IPS-NIHi7 (cell line): Measurements from ENCODE around the gene GRID1.
A peak's percentile ranks its signal among the peaks of the same experiment; 100 is the strongest.

Experiments
- DNase-seq: peaks from one replicate; pipeline ENCODE4 v3.0.0; 2012; ENCODE audit warnings: mixed read lengths; ENCODE audit errors: extremely low spot score

The GRID1 gene

DNA sequence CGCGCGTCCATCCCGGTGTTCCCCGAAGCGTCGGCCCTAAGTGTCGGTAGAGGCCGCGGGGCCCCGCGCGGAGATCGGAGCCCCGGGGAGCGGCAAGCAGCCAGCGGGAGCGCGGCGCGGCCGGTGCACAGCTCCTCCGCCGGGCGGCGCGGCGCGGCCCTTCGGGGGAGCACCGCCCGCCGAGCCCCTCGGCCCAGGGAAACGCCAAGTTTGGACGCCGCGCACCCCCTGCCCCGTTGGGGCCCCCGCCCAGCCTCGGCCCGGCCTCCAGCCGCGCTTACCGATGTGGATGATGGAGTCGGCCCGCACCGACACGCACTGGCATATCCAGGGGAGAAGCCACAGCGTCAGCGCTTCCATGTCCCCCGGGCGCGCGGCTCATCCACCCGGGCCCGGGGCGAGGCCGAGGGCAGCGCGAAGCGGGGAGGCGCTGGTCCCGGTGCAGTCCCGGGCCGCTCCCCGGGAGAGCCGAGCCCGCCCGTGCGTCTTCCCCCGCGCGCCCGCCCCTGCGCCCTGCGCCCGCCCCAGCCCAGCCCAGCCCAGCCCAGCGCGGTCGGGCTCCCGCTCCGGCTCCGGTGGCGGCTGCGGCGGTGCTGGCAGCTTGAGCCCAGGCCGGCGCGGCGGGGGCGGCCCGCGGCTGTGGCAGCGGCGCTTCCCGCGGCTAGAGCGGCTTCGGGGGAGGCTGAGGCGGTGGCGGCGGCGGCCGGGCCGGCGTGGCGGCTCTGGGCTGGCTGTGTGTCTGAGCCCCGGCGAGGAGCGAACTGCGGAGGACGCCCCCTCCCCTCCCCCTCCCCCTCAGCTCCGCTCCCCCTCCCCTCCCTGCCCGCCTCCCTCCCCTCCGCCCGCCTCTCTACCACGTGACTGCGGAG, at the start of gene GRID1:
Gene GRID1, minus strand, starts transcription at position 763 of the 869 bp plus-strand sequence.
- DNase-seq = peak; percentile 80

DNA sequence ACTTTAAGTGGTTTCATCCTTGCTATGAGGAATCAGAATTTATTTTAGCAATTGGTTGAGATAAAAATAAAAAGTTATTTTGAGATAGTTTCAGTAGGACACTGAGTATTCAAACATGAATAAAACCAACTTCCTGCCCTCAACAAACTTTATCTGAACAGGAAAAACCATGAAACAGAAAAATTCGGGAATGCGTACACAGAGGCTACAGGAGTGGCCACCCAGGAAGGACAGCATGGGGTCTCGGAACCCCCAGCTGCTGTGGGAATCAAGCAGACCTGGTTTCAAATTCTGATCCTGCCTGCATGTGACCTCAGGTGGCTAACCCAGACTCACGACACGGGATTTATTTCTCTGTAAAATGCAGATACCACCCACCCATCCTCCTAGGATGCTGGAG, 49.0 kb upstream of the GRID1 start:
- DNase-seq = no peak

DNA sequence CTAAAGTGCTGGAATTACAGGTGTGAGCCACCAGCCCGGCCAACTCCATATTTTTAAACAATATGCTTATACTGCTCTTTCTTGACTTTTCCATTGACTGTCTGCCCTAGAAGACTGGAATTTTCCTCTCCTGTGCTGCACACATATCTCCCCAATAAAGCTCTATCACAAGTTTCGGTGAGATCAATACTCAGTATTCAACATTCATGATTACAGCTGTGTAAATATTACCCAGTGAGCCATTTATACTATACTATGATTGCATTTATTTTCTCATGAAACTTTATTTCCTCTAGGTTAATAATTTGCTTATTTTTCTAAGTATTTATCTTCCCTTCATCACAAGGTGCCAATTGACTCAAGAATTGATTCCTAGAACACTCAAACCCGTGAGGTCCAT, 48.5 kb upstream of the GRID1 start:
- DNase-seq = no peak

DNA sequence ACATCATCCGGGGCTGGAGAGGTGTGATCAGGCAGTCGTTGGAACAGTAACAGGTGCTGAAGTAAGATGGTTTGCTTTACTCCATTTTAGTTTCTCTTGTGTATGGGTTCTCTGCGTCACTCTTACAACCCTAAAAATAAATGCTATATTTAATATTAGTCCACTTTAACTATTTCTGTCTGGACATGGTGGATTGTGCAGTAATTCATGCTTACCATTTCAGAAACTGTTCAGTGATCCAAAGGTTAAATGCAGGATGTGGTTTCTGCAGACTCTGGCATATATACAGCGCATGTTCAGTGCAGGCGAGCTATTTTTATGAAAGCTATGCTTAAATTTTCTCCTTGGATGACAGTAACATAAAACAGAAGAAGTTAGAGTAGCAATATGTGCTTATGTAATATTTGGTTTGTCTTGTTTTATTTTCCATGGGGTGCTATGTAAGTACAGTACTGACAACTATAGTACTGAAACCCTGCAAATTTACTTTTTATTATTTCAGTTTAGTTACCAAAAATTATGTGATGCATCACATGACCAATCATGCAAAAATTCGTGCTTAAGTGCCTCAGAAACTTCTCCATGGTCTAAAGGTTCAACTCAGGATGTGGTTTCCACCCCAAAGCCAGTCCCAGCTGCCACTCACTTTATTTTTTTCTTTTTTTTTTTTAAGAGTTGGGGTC, 46.6 kb upstream of the GRID1 start:
- no peak for DNase-seq

DNA sequence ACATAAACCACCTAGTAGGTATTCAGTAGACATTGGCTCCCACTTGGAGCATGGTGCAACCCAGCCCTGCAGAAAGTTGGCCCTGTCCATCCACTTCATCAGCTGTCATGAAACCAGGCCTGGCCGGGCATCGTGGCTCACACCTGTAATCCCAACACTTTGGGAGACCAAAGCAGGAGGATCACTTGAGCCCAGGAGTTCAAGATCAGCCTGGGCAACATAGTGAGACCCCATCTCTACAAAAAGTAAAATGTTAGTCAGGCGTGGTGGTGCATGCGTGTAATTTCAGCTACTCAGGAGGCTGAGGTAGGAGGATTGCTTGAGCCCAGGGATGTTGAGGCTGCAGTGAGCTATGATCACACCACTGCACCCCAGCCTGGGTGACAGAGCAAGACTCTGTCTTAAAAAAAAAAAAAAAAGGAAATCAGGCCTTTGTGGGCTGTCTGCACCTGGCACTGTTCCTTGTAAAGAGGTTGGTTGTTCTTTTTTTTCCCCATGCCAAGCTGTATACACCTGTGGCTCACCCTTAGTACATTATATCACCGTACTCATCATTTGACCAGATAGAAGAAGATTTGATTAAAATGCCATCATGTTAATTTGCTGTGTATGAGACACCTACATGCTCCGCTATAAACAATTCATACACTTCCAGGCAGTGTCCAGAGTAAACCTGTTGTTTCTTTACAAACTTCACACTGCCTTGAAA, 45.4 kb upstream of the GRID1 start:
- no peak for DNase-seq

DNA sequence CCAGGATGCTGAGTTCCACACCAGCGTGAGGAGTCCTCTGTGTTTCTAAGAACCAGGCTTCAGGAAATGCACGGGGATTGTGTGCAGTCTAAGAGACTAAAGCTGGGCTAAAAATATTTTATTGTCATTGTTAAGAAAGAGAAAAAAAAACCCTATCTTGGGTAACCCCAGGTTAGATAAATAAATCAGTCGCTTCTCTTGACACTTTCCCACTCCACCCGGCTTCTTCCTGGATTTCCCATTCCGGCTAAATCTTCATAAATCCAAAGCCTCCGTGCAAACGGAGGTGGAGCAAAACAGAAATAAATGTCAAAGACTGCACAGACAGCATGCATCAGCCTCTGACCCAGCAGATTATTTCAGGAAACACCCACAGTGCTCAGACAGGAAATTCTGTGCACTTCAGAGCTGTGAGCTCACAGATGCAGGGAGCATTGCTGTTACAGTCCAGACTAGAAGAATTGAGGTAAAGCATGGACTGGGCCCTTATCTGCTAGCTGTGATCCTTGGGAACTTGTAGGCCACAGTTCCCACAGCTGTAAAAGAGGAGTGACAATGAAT, 44.8 kb upstream of the GRID1 start:
- no peak for DNase-seq

DNA sequence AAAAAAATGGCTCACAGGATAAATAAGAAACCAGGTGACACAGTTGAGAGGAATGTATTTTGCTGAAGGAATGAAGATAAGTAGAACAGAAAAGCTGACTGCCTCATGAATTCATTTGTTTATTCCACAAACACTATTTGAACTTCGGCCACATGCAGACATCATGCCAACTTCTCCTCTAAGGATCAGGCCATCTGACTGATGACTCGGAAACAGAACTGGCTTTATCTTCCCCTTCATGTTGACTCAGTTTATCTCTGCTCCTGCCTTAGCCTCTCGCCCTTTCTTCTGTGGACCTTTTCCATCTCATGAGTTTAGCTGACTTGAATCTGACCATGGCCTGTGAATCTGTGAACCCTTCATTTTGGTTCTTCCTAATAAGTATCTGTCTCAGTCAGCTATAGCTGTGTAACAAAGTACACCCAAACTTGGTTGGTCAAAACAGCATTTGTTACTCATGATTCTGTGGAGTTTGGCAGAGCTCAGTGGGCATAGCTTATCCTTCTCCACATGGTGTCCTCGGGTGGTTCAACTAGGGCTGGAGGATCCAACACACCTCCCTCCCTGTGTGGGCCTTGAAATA, 44.0 kb upstream of the GRID1 start:
- no peak for DNase-seq

DNA sequence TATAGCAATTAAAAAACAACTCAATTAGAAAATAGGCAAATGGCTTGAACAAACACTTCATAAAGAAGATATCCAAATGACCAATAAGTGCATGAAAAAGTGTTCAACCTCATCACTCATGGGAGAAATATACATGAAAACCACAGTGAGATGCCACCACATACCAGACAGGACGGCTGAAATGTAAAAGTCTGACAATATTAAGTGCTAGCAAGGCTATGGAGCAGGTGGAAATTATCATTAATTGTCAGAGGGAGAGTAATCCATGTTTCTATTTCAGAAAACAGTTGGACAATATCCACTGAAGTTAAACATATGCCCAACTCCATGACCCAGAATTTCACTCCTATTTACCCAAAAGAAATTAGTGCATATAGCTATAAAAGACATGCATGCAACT, 42.6 kb upstream of the GRID1 start:
- DNase-seq = no peak

DNA sequence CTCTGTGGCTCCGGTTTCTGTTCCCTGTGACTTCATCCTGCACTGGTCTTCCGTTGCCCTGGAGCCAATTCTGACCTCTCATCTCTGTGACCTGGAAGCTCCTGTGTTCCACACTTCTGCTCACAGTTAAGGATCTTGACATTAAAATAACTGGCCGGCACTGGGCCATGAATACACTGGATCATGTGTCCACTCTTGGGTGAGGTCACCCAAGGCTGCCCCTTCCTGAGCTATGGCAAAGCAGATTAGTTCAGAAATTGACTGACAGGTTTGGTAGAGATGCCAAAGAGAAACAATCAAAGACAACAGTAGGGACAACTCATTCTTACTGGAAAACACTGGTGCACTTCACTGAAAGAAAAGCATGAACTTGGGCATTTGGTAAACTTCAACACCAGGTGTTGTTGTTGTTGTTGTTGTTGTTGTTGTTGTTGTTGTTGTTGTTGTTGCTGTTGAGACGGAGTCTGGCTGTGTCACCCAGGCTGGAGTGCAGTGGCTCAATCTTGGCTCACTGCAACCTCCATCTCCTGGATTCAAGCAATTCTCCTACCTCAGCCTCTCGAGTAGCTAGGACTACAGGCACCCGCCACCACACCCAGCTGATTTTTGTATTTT, 36.7 kb upstream of the GRID1 start:
- no peak for DNase-seq

DNA sequence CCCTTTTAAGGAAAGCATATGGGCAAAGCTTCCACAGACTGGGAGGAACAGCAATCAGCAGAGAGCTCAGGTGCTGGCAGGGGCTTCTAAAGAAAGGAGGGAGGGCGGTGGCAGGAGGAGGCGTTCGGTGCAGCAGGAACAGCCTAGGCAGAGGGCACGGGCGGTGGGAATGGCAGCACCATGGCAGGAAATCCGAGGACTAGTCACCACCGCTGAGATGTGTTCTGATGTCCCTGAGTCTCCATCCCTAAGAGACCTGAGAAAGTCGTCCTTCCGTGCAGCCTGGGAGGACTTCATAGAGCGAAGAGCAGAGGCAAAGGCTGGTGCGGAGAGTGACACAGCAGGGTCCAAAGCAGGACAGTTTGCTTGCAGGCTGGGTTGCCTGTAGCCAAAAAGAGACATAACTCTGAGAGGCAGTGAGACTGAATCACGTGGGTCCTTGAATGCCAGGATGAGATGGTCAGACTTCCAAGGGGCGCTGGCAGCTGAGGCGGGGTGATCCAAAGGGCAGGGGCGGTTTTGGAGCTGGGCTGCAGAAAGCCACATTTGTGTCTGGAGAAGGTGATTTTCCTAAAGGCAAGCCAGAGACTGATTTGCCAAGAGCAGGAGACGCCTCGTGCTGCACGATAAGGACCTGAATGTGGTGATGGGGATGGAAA, 35.8 kb upstream of the GRID1 start:
- no peak for DNase-seq

DNA sequence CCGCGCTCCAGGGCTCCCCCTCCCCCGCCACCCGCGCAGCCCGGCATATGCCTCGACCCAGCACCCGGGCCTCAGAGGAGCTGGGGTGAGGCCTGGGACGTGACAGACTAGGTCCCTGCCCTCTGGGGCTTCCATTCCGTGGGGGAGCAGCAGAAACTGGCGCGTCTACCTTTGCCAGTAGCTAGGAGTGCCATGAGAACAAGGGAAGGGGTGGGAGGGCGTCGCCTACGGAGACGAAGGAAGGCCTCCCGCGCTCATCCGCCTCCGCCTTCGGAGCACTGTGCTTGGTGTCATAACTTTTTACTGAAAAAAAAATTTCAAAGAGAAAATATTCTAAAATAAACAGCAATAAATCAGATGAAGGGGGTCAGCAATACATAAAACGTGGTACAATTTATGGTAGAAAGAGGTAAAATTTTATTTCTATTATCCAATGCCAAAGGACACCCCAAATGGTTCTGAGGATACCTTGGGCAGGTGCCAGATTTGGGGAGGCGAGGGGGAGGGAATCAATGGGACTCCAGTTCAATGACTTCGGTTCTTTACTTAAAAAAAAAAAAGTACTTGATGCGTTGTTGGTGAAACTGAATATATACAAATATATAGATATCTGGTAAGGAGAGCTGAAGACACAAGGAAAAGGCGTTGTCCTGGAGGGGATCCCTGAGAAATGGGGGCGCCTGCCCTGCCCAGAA, 35.1 kb upstream of the GRID1 start:
- DNase-seq = peak; percentile 54

DNA sequence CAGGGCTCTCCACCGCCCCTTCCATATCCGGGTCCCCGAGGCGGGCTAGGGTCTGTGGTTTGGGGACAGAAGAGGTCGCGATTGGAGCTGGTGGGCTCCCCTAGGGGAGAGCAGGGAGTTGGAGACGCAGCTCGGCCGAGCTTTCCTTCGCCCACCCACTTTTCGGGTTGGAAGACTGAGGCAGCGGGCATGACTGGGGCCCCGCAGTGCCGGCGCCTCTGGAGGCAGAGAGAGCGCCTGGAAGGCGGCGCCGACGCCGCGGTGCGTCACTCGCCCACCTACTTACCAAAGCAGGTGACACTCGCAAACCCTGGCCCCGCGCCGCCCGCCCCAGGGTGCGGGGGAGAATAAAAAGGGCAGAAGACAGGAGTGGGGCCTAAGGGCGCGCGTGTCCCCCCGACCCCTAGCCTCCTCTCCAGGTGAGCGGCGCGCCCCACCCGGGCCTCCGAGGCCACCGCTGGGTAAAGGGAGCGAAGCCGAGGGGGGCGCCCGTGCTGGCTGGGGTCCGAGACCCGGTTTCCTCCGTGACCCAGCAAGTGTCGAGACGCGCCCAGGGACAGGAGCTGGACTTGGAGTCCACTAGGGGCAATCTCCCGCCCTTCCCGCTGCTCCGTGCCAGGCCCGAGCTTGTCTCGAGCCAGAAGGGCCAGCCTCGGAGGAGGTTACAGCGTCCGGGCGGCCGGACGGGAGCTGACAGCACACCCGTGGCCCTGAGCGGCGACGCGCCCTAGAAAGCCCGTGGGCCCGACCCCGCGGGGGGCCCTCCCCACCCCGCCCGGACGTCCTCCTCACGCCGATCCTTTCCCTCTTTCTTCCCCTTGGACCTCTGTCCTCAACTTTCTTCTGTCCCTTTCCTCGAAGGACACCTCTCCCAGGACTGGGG, 34.4 kb upstream of the GRID1 start:
- DNase-seq = no peak

DNA sequence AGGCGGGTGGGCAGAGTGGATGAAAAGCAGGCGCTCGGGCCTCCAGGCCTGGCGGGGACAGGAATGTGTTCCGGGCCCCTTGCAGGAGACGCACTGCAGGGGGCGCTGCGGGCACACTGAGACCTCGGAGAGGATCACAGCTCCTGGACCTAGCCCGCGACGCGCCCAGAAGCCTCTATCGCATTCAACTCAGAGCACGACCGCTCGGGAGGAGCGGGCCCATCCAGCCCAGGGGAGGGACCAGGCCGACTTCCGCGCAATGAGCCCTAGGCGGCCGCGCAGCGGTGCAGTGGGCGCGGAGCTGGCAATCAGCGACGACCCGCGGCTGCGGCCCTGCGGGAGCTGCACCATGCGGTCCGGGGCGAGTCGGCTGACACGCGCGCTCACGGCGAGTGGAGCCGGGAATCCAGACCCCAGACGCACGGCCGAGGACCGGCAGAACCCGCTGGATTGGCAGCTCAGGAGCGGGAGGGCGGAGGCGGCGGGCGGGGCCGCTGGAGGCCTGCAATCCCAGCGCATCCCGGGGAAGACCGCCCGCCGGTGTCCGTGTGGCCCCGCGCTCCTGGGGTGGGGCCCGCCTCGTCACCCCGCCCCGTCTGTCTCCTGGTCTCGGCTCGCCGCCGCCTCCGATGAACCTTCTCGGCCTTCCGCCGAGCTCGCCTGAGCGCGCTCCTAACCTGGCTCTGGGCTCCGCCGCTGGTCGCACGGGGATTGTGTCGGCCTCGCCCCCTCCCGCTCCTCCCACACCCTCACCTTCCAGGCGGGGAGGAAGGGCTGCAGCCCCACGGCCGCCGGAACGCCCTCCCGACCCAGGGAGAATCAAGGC, 33.5 kb upstream of the GRID1 start:
- peak; percentile 94 for DNase-seq

DNA sequence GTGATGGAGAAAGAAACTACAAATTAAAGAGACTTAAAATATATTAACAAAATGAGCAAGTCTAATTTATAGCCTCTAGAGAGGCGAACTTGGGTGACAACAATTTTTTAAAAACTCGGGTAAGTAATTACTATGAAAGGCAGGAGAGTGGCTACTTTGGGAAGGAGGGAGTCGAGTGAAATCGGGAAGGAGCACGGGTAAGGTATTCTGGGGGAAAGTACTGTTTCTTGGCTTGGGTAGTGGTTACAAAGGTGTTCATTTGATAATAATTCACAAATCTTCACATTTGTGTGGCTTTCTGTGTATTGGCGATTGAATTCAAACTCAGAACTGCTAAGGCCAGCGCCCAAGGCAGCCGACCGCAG, 32.9 kb upstream of the GRID1 start:
- DNase-seq = no peak

DNA sequence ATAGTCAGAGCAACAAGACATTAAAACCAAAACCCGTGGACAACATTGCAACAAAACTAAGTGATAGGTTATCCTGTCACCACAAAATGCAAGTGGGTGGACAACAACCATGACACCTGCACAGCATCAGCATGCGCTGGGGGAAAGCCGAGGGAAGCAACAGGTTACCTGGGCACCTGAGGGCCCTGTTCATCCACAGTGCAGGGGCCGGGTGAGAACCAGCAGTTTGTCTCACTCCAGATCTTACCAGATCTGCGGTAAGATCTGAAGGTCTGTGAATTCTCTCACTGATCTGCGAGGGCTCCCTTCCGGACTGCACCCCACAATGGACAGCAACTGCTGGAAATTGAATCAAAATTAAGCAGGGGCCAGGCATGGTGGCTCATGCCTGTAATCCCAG, 30.5 kb upstream of the GRID1 start:
- DNase-seq = no peak

DNA sequence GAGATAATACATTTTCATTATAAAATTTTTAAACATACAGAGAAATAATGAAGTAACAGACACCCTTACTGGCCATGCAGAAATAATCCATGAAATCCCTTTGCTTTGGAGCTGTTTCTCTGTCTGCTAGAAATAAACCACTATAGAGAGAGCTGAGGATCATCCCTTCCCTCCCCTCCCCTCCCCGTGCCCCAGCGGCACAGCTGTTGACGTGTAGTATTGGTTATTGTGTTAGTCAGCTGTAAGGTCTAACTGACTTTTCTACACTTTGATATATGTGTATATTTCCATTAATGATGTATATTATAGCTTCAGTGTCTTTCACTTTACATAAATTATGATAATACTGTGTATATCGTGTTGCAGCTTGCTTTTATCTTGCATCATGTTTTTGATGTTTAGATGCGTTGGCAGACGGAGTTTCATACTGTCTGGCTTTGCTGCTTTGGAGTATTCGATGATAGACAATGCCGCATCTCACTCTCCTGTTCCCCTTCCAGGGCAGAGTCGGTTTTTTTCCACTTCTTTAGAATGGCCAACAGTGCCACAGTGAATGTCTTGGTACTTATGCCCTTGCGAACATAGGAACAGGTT, 27.4 kb upstream of the GRID1 start:
- no peak for DNase-seq

DNA sequence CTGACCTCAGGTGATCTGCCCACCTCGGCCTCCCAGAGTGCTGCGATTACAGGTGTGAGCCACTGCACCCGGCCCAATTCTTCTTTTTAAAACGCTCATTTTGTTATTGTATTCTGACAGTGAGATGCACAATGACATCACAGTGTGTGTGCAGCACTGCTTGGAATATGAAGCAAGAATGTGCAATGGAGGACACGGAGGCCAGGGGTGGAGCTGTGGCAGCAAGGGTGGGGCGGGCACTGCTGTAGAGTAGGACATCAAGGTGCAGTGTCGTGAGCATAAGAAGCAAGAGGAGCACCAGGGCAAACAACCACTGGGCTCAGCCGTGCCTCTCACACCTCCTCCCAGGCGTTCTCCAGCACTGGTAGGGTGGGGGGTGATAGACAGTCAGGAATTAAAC, 26.8 kb upstream of the GRID1 start:
- no peak for DNase-seq

DNA sequence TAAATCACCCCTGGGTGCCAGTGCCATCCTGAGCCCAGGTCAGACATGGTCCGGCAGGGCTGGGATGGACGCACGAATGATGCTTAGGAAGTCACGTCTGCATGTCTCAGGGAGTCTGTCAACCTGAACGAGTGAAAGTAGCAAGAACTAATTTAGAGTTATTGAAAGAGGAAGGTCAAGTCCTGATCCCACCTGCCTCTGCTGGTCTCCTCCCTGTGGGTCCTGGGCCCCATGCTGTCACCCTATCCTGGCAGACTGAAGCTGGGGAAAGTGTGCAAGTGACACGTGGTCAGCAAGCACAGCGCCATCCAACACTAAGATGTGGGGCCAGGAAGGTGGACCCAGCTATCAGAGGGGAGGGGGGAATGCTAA, 26.1 kb upstream of the GRID1 start:
- DNase-seq = no peak
